GM18511 (cell line): Measurements from ENCODE around the gene PATJ.

ENCODE experiments used
- ATAC-seq: cut with Tn5 transposase; IDR thresholded peaks from one replicate; pipeline ENCODE4 v1.9.1; 2021; ENCODE audit warnings: mild to moderate bottlenecking, moderate library complexity; ENCODE audit not compliant: unreplicated experiment

PATJ gene

DNA sequence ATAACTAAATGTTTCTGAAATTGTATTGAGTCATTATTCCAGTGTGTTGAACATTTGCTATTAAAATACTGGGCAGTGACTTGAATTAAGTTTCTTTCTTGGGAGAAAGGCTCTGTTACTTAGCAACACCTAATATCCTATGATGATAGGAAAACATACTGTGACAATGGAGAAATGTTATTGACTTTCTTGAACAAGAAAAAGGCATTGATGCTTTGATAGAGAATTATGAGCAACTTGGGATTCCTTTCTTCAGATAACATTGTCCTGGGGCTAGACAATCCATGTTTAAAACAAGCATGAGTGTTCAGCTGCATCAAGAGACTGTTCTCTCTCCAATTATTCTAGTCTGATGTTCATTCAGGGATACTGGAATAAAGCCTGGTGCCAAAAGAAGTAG, 236.5 kb downstream of the PATJ start:
- no peak for ATAC-seq

DNA sequence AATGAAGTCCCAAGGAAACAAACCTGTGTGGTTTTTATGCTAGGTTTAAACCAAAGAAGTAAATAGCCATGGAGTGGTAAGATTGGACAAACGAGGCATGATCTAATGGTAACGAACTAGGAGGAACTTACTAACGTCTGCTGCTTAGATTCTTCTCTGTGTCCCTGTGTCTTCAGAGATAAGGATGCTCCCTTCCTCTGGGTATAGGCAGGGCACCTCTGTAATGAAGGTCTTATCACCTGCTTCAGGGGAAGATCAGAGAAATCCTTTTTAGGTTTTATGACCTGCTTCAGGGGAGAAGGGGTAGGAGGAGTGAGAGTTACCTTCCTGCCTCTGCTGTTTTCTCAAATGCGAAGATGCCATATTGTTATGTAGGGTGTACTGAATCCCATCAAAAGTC, 237.4 kb downstream of the PATJ start:
- no peak for ATAC-seq

DNA sequence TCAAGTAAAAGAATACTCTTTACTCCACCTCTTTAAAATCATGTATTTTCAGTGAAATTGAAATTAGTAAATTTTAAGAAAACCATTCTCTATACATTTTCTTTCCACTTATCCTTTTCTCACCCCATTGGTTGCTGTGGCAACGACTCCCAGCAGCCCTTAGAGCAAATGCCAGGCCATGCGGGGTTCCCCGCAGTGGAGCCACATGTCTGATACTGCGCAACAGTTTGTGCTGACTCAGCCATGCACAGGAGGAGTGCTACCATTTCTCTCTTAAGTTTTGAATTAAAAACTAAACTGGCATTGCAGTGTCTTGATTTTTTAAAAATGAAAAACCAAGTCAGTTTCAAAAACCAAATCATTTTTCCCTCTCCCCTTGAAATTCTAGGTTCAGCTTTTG, 238.3 kb downstream of the PATJ start:
- ATAC-seq, result no peak

DNA sequence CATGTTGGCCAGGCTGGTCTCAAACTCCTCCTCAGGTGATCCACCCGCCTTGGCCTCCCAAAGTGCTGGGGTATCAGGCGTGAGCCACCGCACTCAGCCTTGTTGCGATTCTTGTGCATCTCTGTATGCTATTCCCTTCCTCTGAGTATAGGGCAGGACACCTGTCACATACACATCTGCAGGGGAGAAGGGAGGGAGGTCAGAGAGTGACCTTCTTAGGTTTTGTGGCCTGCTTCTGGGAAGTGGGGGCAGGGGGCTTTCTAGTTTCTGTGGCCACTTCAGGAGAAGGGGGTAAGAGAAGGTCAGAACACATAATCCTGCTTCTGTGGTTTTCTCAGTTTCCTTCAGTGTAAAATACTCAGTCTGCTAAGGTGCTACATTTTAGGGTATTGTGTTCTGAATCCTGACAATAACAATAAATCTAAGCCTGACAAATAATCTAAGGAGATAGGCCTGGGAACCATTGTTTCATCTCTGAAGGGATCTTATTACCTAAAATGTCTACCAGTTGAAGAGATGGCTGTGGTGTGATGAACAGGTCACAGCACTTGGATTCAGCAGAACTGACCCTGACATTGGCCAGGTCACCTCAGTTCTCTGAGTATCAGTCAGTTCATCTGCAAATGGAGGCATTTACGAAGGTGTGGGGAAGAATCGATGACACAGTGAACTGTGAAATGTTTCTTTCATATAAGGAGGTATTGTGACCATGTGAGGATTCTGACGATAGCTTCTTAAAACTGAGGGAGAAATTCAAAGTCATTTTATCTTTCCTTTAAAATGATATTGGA, 239.8 kb downstream of the PATJ start:
- ATAC-seq, result no peak

DNA sequence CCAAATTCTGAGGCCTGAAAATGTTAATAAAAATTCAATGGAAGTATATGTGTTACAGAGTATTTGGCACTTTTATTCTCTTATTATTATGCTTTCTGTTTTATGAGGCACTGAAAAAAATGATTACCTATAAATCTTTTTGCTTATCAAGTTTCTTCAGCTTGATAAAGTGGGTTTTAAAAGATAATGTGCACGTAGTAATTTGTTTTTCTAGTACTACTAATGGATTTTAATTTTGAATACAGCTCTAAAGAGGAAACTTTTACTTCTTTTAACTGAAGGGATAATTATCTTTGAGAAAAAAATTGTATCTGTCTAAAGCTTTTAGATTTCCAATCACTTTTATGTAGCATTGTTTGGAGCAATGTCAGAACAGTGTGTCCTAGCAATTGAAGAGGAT, 241.0 kb downstream of the PATJ start:
- no peak for ATAC-seq

DNA sequence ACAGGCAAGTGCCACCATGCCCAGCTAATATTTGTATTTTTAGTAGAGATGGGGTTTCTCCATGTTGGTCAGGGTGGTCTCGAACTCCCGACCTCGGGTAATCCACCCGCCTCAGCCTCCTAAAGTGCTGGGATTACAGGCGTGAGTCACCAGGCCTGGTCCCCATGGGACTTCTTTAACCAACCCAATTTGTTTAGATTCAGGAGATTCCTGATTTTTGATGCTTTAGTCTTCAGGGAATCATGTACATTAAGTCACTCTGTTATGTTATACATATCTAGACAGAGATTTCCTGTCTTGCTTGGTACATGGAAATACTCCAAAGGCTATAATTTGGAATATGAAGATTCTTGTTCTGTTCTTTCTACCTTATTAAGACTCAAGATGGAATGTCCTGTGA, 250.0 kb downstream of the PATJ start:
- no peak for ATAC-seq

DNA sequence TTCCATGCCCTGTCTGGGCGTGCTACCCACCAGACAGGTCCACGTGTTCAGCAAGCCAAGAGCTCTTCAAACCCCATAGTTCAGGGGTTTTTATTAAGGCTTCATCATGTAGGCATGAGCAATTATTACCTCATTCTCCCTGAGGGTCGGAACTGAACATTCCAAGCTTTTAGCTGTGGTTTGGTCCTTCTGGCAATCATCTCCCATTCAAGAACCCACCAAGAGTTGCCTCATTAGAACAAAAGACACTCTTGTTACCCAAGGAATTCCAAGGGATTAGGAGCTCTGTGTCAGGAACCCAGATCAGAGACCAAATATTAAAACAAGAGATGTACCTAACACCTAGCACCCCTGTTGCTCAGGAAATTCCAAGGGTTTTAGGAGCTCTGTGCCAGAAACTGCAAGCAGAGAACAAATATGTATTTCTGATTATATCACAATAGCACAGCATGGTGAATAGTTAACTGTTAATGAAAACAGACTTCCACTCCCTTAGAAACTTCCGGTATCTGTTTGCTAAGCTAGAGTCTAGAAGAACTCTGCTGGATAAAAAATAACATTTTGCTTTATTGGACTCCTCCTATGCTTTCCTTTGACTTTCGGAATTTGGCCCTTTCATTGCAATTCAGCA, 251.2 kb downstream of the PATJ start:
- ATAC-seq, result no peak

DNA sequence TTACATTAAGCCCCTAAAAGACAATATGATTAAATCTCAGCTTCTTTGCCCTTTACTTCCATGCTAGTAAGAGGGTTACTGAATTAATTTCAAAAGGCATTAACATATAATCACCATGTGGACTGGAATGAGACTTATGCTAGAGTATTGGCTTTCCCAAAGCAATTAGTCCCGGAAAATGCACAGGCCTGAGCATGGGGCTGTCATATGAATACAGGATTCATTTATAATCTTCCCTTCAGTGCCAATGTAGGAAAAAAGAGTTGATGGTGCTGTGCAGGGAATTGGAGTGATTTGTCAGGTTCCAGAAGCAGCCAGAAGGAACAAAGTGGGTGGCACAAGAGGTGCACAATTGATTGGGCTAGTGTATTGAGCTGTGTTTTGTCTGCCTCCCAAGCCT, 253.4 kb downstream of the PATJ start:
- ATAC-seq, result no peak

DNA sequence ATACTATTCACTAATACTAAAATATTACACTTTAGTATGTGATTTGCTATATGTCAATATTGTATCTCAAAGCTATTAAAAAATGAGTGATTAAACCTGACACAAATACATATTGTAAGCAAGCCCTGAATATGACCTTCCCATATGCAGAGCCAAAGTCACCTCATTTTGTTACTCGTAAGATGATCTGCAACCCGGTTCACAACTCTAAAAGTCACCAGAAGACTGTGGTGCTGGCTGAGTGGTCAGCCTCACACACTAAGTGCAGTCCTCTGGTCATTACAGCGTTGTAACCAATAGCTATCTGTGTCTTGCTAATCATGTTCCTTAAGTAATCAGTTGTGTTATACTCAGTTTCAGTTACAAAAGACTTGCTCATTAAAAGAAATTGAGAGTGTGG, 254.8 kb downstream of the PATJ start:
- ATAC-seq, result no peak

DNA sequence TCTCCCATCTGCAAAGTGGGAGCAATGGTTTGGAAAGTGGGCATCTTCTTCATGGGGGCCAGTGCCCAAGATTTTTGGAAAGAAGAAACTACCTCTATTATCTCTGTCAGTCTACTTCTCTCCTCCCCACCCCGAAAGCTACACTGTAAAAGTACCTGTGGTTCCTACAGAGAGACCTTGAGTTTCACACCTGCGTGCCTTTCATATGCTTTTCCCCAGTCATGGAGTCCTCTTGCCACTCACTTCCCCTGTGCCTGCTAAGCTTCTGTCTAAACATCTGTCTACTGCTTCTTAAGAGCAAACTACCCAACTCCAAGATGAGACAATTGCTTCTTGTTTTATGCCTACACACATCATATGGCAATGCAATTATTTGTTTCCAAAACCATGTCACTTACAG, 261.5 kb downstream of the PATJ start:
- no peak for ATAC-seq

DNA sequence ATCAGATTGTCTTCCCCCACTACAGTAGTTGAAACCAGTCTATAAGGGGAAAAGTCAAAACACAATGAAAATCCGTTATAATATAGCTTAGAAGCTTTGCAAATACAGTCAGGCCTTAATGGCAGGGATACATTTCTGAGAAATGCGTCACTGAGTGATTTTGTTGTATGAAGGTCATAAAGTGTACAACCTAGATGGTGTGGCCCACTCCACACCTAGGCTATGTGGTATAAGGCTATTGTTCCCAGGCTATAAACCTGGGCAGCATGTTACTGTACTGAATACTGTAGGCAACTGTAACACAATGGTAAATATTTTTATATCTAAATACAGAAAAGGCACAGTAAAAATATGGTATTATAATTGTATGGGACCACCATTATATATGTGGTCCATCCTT, 264.4 kb downstream of the PATJ start:
- no peak for ATAC-seq

DNA sequence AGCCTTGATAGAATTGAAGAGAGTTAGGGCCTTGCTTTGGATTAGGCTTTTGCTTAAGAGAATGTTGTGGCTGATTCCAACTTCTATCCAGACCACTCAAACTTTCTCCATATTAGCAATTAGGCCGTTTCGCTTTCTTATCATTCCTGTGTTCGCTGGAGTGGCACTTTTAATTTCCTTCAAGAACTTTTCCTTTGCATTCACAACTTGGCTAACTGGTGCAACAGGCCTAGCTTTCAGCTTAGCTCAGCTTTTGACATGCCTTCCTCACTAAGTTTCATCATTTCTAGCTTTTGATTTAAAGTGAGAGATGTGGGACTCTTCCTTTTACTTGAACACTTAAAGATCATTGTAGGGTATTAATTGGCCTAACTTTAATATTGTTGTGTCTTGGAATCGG, 268.7 kb downstream of the PATJ start:
- ATAC-seq, result no peak

DNA sequence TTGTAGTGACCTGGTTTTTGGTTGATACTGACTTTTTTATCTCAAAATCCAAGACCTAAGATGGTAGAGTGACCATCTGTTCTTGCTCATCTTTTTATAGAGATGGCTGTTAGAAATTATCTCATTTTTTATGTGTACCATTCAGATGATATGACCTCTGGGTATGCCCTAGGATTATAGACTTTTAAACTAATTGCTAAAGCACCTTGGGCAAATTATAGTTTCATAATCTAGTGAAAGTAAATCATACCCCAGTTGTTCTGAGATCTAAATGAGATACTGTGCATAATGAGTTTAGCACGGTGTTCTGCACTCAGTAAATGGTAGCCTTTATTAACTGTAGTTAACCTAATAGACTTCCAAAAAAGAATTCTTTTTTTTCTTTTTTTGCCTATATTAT, 269.8 kb downstream of the PATJ start:
- no peak for ATAC-seq

DNA sequence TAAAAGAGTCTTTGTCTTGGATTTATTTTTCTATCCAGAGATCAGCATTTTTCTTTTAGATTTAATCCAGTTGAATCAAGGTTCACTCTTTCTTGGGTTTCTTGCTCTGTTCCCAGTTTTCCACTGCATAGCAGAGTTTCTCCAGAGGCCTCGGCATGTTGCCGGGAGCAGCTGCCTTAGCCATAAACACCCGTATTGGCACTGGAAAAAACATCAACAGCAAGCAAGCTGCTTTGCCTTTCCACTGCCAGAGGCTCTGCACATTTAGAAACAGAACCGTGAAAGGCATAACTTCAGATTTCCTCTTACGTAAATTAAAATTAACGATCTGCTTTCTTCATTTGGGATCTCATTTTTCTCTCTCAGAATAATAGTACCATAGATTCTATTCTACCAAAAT, 270.6 kb downstream of the PATJ start:
- no peak for ATAC-seq

DNA sequence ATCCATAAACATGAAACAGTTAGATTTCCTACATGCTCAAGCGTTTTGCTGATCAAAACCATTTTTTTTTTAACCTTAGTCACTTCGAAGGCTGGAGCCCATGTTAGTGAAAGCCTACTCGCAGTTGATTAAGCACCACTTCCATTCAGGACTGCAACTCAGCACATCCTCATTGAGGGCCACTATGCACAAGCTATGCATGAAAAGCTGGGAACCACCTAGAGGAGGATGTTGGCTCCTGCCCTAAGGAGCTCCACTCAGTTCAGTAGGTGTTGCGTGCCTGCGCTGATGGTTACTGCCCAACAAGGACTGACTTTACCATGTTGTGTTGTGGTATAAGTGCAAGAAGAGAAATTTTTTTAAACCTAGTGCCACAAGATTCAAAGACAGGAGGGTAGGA, 271.0 kb downstream of the PATJ start:
- no peak for ATAC-seq

DNA sequence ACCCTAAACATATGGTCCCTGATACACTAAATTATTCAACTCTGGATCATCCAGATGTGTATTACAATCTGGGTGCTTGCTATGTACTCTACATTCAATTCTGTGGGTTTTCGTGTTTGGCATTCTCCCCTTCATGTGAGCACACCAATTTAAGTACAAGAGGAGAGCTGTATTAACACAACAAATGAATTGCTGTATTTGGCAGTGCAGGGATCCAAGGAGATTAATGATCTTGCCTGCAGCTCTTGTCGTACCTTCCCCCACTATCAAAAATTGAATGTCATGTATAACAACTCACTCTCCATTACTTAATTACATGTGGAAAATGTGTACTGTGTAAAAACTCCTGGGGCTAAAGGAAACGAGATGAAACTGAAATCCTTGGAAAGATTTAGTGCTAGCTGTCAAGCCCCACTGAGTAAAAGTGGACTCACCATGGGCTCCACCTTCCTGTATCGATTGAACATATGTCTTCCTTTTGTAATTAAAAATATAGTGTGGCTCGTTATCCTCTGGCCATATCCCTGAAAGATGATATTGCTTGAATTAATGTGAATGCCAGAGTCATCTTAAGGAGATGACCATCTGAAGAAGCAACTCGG, 280.2 kb downstream of the PATJ start:
- no peak for ATAC-seq

DNA sequence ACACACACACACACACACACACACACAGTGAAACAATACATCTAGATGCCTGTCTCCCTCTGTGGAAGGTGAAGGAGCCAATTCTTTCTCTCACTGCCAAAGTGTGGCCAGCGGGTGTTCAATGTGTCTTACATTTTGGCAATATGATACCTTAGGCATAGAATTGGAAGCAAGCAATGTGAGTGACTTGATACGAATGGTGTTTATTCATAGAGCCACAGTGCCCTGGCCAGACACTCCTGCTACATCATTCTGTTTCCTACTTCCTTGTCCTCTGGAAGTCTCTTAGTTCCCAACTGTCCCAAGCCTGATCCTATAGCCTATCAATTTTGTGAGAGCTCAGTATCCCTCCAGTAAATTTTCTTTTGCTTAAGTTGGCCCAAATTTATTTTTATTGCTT, 282.4 kb downstream of the PATJ start:
- no peak for ATAC-seq

DNA sequence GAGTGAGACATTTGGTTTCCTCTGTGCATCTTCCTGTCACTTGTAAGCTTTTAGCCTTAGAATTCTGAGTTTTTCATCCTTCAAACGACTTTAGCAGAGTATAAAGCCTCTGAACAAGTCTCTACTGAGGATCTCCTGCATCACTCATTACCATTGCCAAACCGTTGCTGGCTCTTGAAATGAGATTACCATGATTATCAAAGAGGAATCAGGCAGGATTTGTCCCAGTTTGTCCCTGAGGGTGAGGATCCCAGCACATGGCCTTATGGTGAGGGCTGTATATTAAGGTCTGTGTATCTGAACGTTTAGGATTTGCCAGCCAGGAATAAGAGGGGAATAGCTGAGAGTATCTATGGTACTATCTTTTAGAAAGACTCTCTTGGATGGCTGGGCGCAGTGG, 282.9 kb downstream of the PATJ start:
- ATAC-seq, result no peak

DNA sequence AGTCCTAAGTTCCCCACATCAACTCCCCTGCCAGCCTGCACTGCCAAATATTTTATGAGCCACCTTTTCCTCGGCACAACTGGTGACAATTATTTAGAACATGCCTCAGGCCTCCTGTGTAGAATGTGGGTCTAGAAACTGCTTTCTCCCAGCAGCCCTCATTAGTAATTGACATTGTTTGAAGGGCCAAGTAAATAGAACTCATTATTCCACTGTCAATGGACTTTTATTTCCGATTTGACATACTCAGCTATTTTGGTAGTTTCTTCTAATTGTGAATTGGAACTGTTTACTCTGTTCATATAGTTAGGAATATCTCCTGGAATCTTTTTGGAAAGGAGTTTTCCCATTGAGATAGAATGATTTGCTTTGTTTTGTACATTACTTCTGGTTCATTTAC, 283.6 kb downstream of the PATJ start:
- no peak for ATAC-seq

DNA sequence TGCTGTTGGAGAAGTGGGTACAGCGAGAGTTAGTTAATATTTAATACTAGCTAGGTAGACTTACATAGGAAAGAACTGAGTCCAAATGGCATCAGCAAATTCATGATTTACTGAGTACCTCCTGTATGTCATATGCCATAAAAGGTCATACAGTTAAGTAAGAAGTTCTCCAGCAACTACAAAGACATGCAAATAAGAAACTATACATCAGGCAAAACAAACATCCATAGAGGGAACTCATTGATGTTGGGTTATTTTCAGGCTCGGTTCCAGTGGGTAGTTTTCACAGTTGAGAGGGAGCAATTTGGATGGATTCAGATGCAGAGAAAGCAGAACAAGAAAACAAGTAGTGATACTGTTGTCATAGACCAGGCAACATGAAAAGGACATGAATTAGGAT, 287.4 kb downstream of the PATJ start:
- ATAC-seq, result no peak

DNA sequence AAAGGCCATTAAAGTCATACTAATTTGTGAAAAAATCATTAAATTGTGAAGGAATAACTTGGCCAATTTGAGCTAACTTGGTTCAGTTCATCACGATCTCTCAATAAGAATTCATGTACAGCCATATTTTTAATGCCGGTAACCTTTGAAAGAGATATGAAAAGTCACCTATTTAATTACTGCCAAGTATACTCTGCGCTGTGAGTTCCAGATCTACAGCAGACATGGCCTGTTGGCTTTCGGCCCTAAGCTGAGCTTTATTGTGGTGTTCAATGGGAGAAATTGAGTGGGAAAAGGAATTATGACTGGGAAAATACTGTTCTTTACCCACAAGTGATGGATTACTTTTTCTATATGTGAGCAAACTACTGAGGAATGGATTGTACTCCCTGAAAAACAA, 292.5 kb downstream of the PATJ start:
- ATAC-seq, result no peak

DNA sequence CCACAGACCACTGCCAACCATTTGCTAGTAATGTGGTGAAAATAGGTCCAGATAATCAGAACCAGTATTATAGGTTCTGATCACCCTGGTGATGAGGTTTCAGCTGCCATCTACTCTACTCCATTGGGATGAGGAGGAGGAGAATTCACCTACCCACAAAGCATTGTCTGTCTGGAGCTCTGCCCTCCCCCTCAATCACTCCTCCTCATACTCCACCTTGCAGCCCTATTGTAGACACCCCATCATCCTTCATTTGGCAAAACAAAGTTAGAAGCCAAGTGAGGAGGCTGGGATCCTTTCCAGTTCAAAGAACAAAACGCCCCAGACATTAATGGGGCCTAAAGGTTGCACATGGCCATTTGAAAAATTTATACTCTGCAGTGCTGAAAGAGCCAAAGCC, 295.0 kb downstream of the PATJ start:
- ATAC-seq, result no peak
